H1 (cell line): ENCODE data around the gene STK16. TPM values are rescaled to one million over a fixed set of nuclear protein-coding genes. Genes with fewer than 3 reads are reported as not detected.

Source experiments
- ASH2L ChIP-seq: fragments of 200-600, 300-600 bp; sonication (generic); IDR thresholded peaks from one replicate; pipeline ENCODE4 v1.7.1; 2017; ENCODE audit warnings: low read length
- CBX5 ChIP-seq: fragments of 300-800, 300-1000 bp; sonication (generic); IDR thresholded peaks from 2 replicates; pipeline ENCODE4 v1.7.1; 2016; ENCODE audit warnings: antibody characterized with exemption, low read length, low read depth
- CEBPB ChIP-seq: IDR thresholded peaks from 2 replicates; pipeline ENCODE4 v1.6.1; 2012; ENCODE audit warnings: low read depth, low read length
- CHD1 ChIP-seq: IDR thresholded peaks from 2 replicates; pipeline ENCODE4 v1.6.1; 2012; ENCODE audit warnings: low read depth, low read length, improper control_type of control experiment
- EGR1 ChIP-seq: IDR thresholded peaks from 2 replicates; pipeline ENCODE4 v1.6.1; 2011; ENCODE audit warnings: low read depth, low read length, borderline replicate concordance
- GABPA ChIP-seq: IDR thresholded peaks from 2 replicates; pipeline ENCODE4 v1.6.1; 2011; ENCODE audit warnings: mild to moderate bottlenecking, low read length, moderate library complexity, borderline replicate concordance; ENCODE audit not compliant: insufficient read depth
- GTF2F1 ChIP-seq: IDR thresholded peaks from 2 replicates; pipeline ENCODE4 v1.6.1; 2012; ENCODE audit warnings: low read depth, low read length, improper control_type of control experiment, borderline replicate concordance
- KDM1A ChIP-seq: fragments of 200-600, 300-600 bp; sonication (generic); IDR thresholded peaks from 2 replicates; pipeline ENCODE4 v1.7.1; 2016; ENCODE audit warnings: mild to moderate bottlenecking, low read length, borderline replicate concordance
- NANOG ChIP-seq: IDR thresholded peaks from 2 replicates; pipeline ENCODE4 v1.6.1; 2011; ENCODE audit warnings: low read length, low read depth, mild to moderate bottlenecking, inconsistent platforms; ENCODE audit not compliant: insufficient read depth, poor library complexity, severe bottlenecking
- POLR2AphosphoS5 ChIP-seq: IDR thresholded peaks from 2 replicates; pipeline ENCODE4 v1.6.1; 2011; ENCODE audit warnings: low read depth, low read length
- RFX5 ChIP-seq: IDR thresholded peaks from 2 replicates; pipeline ENCODE4 v1.6.1; 2011; ENCODE audit warnings: low read depth, low read length, improper control_type of control experiment, borderline replicate concordance
- RXRA ChIP-seq: IDR thresholded peaks from 2 replicates; pipeline ENCODE4 v1.6.1; 2011; ENCODE audit warnings: low read depth, mild to moderate bottlenecking, low read length, moderate library complexity; ENCODE audit not compliant: insufficient read depth
- SAP30 ChIP-seq: fragments of 300-600 bp; sonication (generic); IDR thresholded peaks from 2 replicates; pipeline ENCODE4 v1.7.1; 2012; ENCODE audit warnings: low read length, moderate library complexity, mild to moderate bottlenecking, inconsistent platforms; ENCODE audit not compliant: insufficient read depth, insufficient replicate concordance
- SIN3A ChIP-seq, 2 experiments: IDR thresholded peaks in 1 of 2; conservative IDR thresholded peaks in 1 of 2; 2 replicates each; pipeline ENCODE4 v1.6.1; 2011 to 2012; ENCODE audit warnings: low read length in 2 of 2, improper control_type of control experiment in 1 of 2, low read depth in 1 of 2, mild to moderate bottlenecking in 1 of 2
- SP1 ChIP-seq: IDR thresholded peaks from 2 replicates; pipeline ENCODE4 v1.6.1; 2011; ENCODE audit warnings: low read depth, low read length
- SP4 ChIP-seq: IDR thresholded peaks from 2 replicates; pipeline ENCODE4 v1.6.1; 2012; ENCODE audit warnings: low read length, inconsistent platforms
- SUZ12 ChIP-seq: fragments of 200-600 bp; sonication (generic); IDR thresholded peaks from 2 replicates; pipeline ENCODE4 v1.6.1; 2012; ENCODE audit warnings: mild to moderate bottlenecking, inconsistent platforms, low read length, moderate library complexity, mixed read lengths
- TCF12 ChIP-seq: IDR thresholded peaks from 2 replicates; pipeline ENCODE4 v1.6.1; 2011; ENCODE audit warnings: low read depth, mild to moderate bottlenecking, low read length
- polyA plus RNA-seq, 7 experiments: library from polyadenylated mRNA; depleted of rRNA in 3 of 7; stranded (reverse) in 5 of 7; unstranded in 2 of 7; fragments of >200 nt in 5 of 7; fragments of 200-250 nt in 2 of 7; gene quantifications; 1 replicate in 5 of 7; 2 replicates in 1 of 7; 4 replicates in 1 of 7; pipeline versions ENCODE4 v1.2.1 to v1.2.3, GENCODE V29; 2011 to 2013; ENCODE audit warnings: missing spikeins in 2 of 7, mixed read lengths in 2 of 7
- total RNA-seq: library from RNA; stranded (reverse); fragmentation: NEBNext Ultra II Directional; extraction: Animal tissue kit (Norgen Biotek cat#: 25700); gene quantifications from 2 replicates; pipeline ENCODE4 v1.2.1, GENCODE V29; 2021
- TF ChIP-seq, protein P1 (sequence below): IDR thresholded peaks from 2 replicates; pipeline ENCODE4 v1.6.1; 2011; ENCODE audit warnings: low read depth, mild to moderate bottlenecking, low read length; ENCODE audit not compliant: insufficient read depth
- TF ChIP-seq, protein P2 (sequence below): IDR thresholded peaks from 2 replicates; pipeline ENCODE4 v1.6.1; 2012; ENCODE audit warnings: low read length, inconsistent platforms
- TF ChIP-seq, protein P3 (sequence below): IDR thresholded peaks from 2 replicates; pipeline ENCODE4 v1.6.1; 2012; ENCODE audit warnings: inconsistent platforms

STK16 gene
- total and polyA plus RNA-seq, 2 of the 8 experiments (the other 6 are each of a cell fraction or from before 2014, with no cell fraction given) = 21.3 to 51.4 TPM

DNA sequence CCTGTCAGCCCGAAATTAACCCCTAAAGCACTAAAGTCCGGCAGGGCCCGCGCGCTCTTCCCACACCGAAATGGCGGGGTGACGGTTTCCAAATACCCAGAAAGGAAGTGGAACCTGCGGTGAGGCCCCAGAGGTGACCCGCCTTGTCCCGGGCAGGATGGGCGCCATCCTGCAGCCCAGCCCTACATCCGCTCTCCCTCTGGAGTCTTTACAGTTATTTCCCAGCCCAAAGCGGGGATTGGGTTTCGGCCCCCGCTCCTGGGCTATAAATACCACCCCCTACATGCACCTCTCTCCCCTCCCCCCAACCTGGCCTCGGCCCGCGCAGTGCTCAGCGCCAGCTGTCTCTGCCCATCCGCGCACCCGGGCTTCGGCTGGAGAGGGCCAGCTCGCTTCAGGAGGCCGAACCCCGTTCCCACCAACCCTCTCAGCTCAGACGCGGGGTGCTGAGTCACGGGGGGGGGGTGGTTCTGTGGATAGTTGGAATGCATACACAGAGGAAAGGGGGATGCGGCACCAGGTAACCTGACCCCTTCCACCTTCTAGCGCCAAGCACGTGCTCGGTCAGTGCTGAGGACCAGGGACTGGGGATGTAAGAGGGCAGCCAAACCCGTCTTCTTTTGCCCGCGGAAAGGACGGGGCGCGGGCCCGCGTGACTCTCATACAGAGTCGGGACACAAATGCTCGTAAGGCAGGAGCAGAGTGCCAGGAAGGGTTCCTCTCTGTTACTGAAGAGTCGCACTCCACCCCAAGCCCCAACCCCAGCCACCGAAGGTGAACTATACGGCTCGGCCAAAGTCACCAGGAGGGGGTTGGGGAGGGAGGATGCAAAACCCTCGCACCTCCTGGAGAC lies 7.8 kb downstream of the STK16 start, which contains the start of gene TUBA4B (continued):
- TF ChIP-seq, protein P1, sequence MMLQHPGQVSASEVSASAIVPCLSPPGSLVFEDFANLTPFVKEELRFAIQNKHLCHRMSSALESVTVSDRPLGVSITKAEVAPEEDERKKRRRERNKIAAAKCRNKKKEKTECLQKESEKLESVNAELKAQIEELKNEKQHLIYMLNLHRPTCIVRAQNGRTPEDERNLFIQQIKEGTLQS = no peak
- no peak for TF ChIP-seq CEBPB
- TF ChIP-seq SUZ12 = no peak; the same call in 1 of the 2 replicates
- no peak for TF ChIP-seq RXRA
- no peak for TF ChIP-seq CBX5
- no peak for TF ChIP-seq EGR1
- no peak for TF ChIP-seq NANOG
- no peak for TF ChIP-seq GTF2F1
- peak; percentile 67 for TF ChIP-seq ASH2L
- 0 out of 2 replicates have a peak, but pooled peaks have one; percentile 9 for TF ChIP-seq SP1
- no peak for TF ChIP-seq SP4
- TF ChIP-seq RFX5 = no peak
- TF ChIP-seq SIN3A (conservative IDR thresholded peaks at IDR 0.05 in 1 of 2, IDR thresholded peaks at IDR 0.05 in 1 of 2; ENCODE audit: low read depth in 1 of 2, low read length in 2 of 2) = 0 out of 4 replicates have a peak, but pooled peaks have one; percentile 10 to 33
- TF ChIP-seq SAP30 = no peak
- TF ChIP-seq, protein P2, sequence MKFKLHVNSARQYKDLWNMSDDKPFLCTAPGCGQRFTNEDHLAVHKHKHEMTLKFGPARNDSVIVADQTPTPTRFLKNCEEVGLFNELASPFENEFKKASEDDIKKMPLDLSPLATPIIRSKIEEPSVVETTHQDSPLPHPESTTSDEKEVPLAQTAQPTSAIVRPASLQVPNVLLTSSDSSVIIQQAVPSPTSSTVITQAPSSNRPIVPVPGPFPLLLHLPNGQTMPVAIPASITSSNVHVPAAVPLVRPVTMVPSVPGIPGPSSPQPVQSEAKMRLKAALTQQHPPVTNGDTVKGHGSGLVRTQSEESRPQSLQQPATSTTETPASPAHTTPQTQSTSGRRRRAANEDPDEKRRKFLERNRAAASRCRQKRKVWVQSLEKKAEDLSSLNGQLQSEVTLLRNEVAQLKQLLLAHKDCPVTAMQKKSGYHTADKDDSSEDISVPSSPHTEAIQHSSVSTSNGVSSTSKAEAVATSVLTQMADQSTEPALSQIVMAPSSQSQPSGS = no peak
- TF ChIP-seq KDM1A = peak; percentile 57; the same call in 1 of the 2 replicates
- no peak for TF ChIP-seq CHD1
- no peak; the same call in 1 of the 2 replicates for TF ChIP-seq POLR2AphosphoS5
- TF ChIP-seq GABPA = no peak
- TF ChIP-seq, protein P3, sequence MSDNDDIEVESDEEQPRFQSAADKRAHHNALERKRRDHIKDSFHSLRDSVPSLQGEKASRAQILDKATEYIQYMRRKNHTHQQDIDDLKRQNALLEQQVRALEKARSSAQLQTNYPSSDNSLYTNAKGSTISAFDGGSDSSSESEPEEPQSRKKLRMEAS = peak; percentile 98
- TF ChIP-seq TCF12 = no peak
